ENCODE data around the gene CDC42BPA.
"Not testable (repeated sequence)": the region's sequence is repeated elsewhere in the genome, so short reads cannot be mapped to it uniquely, and the experiment has no call there.

CDC42BPA gene

GRCh38 chr1:227136210-227136820 is 182.0 kb downstream of the CDC42BPA start:
- Histone ChIP-seq H3K4me1 (ENCODE audit: insufficient read depth, low read length) (no peaks in the 10 kb centered on the region), H3K27me3 (ENCODE audit: control insufficient read depth in 1 of 2, insufficient read depth in 2 of 2, low read length in 2 of 2) (no peaks in the 10 kb centered on the region), H3K9ac (ENCODE audit: low read length) (no peak overlapping the region), H3K27ac (ENCODE audit: low read depth, low read length) (no peak overlapping the region), H3K36me3 (ENCODE audit: insufficient read depth, low read length) (peaks cover 12% of the 10 kb centered on the region), H3K4me3 (ENCODE audit: low read depth in 1 of 2, low read length in 2 of 2) (no peak overlapping the region), H3K9me3 (ENCODE audit: low read length) (no peaks in the 10 kb centered on the region)

- H3K4me1 ChIP-seq (ENCODE audit: insufficient read depth, low read length) = no peaks in the 10 kb centered on the region
- no peaks in the 10 kb centered on the region for H3K27me3 ChIP-seq (ENCODE audit: control insufficient read depth in 1 of 2, insufficient read depth in 2 of 2, low read length in 2 of 2)
- no peak overlapping the region for H3K9ac ChIP-seq (ENCODE audit: low read length)
- H3K36me3 ChIP-seq (ENCODE audit: insufficient read depth, low read length) = peaks cover 7% of the 10 kb centered on the region
- no peak overlapping the region for H3K27ac ChIP-seq (ENCODE audit: low read depth, low read length)
- no peak overlapping the region for H3K4me3 ChIP-seq (ENCODE audit: low read depth in 1 of 2, low read length in 2 of 2)
- H3K9me3 ChIP-seq (ENCODE audit: low read length) = no peaks in the 10 kb centered on the region
Observed at GRCh38 chr1:227134686-227135314, 183.5 kb downstream of the CDC42BPA start.

- not testable (repeated sequence) for H3K9ac ChIP-seq (ENCODE audit: low read length); H3K36me3 ChIP-seq (ENCODE audit: insufficient read depth, low read length); H3K27me3 ChIP-seq (ENCODE audit: control insufficient read depth in 1 of 2, insufficient read depth in 2 of 2, low read length in 2 of 2); H3K4me1 ChIP-seq (ENCODE audit: insufficient read depth, low read length); H3K4me3 ChIP-seq (ENCODE audit: low read depth in 1 of 2, low read length in 2 of 2); H3K9me3 ChIP-seq (ENCODE audit: low read length); H3K27ac ChIP-seq (ENCODE audit: low read depth, low read length)
Observed at GRCh38 chr1:227132695-227133094, 185.6 kb downstream of the CDC42BPA start.

GRCh38 chr1:227131193-227131592 is 187.1 kb downstream of the CDC42BPA start:
- H3K27me3 ChIP-seq (ENCODE audit: control insufficient read depth in 1 of 2, insufficient read depth in 2 of 2, low read length in 2 of 2) = no peaks in the 10 kb centered on the region
- H3K9me3 ChIP-seq (ENCODE audit: low read length) = no peaks in the 10 kb centered on the region
- H3K36me3 ChIP-seq (ENCODE audit: insufficient read depth, low read length) = no peaks in the 10 kb centered on the region
- H3K4me3 ChIP-seq (ENCODE audit: low read depth in 1 of 2, low read length in 2 of 2) = no peak overlapping the region
- H3K4me1 ChIP-seq (ENCODE audit: insufficient read depth, low read length) = no peaks in the 10 kb centered on the region
- H3K27ac ChIP-seq (ENCODE audit: low read depth, low read length) = no peak overlapping the region
- no peak overlapping the region for H3K9ac ChIP-seq (ENCODE audit: low read length)

GRCh38 chr1:227127891-227128290 is 190.4 kb downstream of the CDC42BPA start:
- Histone ChIP-seq H3K4me3 (ENCODE audit: low read depth in 1 of 2, low read length in 2 of 2) (no peak overlapping the region), H3K36me3 (ENCODE audit: insufficient read depth, low read length) (no peaks in the 10 kb centered on the region), H3K27me3 (ENCODE audit: control insufficient read depth in 1 of 2, insufficient read depth in 2 of 2, low read length in 2 of 2) (no peaks in the 10 kb centered on the region), H3K4me1 (ENCODE audit: insufficient read depth, low read length) (no peaks in the 10 kb centered on the region), H3K9me3 (ENCODE audit: low read length) (no peaks in the 10 kb centered on the region), H3K27ac (ENCODE audit: low read depth, low read length) (no peak overlapping the region), H3K9ac (ENCODE audit: low read length) (no peak overlapping the region)

GRCh38 chr1:227125929-227126545 is 192.3 kb downstream of the CDC42BPA start:
- Histone ChIP-seq H3K4me3 (ENCODE audit: low read depth in 1 of 2, low read length in 2 of 2) (no peak overlapping the region), H3K9me3 (ENCODE audit: low read length) (no peaks in the 10 kb centered on the region), H3K27ac (ENCODE audit: low read depth, low read length) (no peak overlapping the region), H3K9ac (ENCODE audit: low read length) (no peak overlapping the region), H3K36me3 (ENCODE audit: insufficient read depth, low read length) (no peaks in the 10 kb centered on the region), H3K27me3 (ENCODE audit: control insufficient read depth in 1 of 2, insufficient read depth in 2 of 2, low read length in 2 of 2) (no peaks in the 10 kb centered on the region), H3K4me1 (ENCODE audit: insufficient read depth, low read length) (no peaks in the 10 kb centered on the region)

- no peak overlapping the region for H3K9ac ChIP-seq (ENCODE audit: low read length)
- no peak overlapping the region for H3K27ac ChIP-seq (ENCODE audit: low read depth, low read length)
- H3K27me3 ChIP-seq (ENCODE audit: control insufficient read depth in 1 of 2, insufficient read depth in 2 of 2, low read length in 2 of 2) = no peaks in the 10 kb centered on the region
- no peaks in the 10 kb centered on the region for H3K4me1 ChIP-seq (ENCODE audit: insufficient read depth, low read length)
- H3K36me3 ChIP-seq (ENCODE audit: insufficient read depth, low read length) = no peaks in the 10 kb centered on the region
- H3K4me3 ChIP-seq (ENCODE audit: low read depth in 1 of 2, low read length in 2 of 2) = no peak overlapping the region
- H3K9me3 ChIP-seq (ENCODE audit: low read length) = no peaks in the 10 kb centered on the region
Observed at GRCh38 chr1:227124473-227124872, 193.8 kb downstream of the CDC42BPA start.

- no peak overlapping the region for H3K4me3 ChIP-seq (ENCODE audit: low read depth in 1 of 2, low read length in 2 of 2)
- H3K9ac ChIP-seq (ENCODE audit: low read length) = no peak overlapping the region
- H3K9me3 ChIP-seq (ENCODE audit: low read length) = no peaks in the 10 kb centered on the region
- H3K4me1 ChIP-seq (ENCODE audit: insufficient read depth, low read length) = no peaks in the 10 kb centered on the region
- H3K36me3 ChIP-seq (ENCODE audit: insufficient read depth, low read length) = no peaks in the 10 kb centered on the region
- no peak overlapping the region for H3K27ac ChIP-seq (ENCODE audit: low read depth, low read length)
- H3K27me3 ChIP-seq (ENCODE audit: control insufficient read depth in 1 of 2, insufficient read depth in 2 of 2, low read length in 2 of 2) = no peaks in the 10 kb centered on the region
Observed at GRCh38 chr1:227120826-227121225, 197.5 kb downstream of the CDC42BPA start.

- Histone ChIP-seq H3K36me3 (ENCODE audit: insufficient read depth, low read length) (peaks cover 13% of the 10 kb centered on the region), H3K27me3 (ENCODE audit: control insufficient read depth in 1 of 2, insufficient read depth in 2 of 2, low read length in 2 of 2) (no peaks in the 10 kb centered on the region), H3K4me3 (ENCODE audit: low read depth in 1 of 2, low read length in 2 of 2) (no peak overlapping the region), H3K9ac (ENCODE audit: low read length) (no peak overlapping the region), H3K4me1 (ENCODE audit: insufficient read depth, low read length) (no peaks in the 10 kb centered on the region), H3K9me3 (ENCODE audit: low read length) (no peaks in the 10 kb centered on the region), H3K27ac (ENCODE audit: low read depth, low read length) (no peak overlapping the region)
Observed at GRCh38 chr1:227112538-227112937, 205.8 kb downstream of the CDC42BPA start.

- Histone ChIP-seq H3K27ac (ENCODE audit: low read depth, low read length) (no peak overlapping the region), H3K9ac (ENCODE audit: low read length) (no peak overlapping the region), H3K27me3 (ENCODE audit: control insufficient read depth in 1 of 2, insufficient read depth in 2 of 2, low read length in 2 of 2) (no peaks in the 10 kb centered on the region), H3K4me1 (ENCODE audit: insufficient read depth, low read length) (no peaks in the 10 kb centered on the region), H3K36me3 (ENCODE audit: insufficient read depth, low read length) (peaks cover 13% of the 10 kb centered on the region), H3K4me3 (ENCODE audit: low read depth in 1 of 2, low read length in 2 of 2) (no peak overlapping the region), H3K9me3 (ENCODE audit: low read length) (no peaks in the 10 kb centered on the region)
Observed at GRCh38 chr1:227111782-227112181, 206.5 kb downstream of the CDC42BPA start.

GRCh38 chr1:227105291-227105690 is 213.0 kb downstream of the CDC42BPA start:
- H3K4me1 ChIP-seq (ENCODE audit: insufficient read depth, low read length); H3K9me3 ChIP-seq (ENCODE audit: low read length); H3K9ac ChIP-seq (ENCODE audit: low read length); H3K4me3 ChIP-seq (ENCODE audit: low read depth in 1 of 2, low read length in 2 of 2); H3K36me3 ChIP-seq (ENCODE audit: insufficient read depth, low read length); H3K27me3 ChIP-seq (ENCODE audit: control insufficient read depth in 1 of 2, insufficient read depth in 2 of 2, low read length in 2 of 2); H3K27ac ChIP-seq (ENCODE audit: low read depth, low read length): not testable (repeated sequence)

- no peaks in the 10 kb centered on the region for H3K9me3 ChIP-seq (ENCODE audit: low read length)
- no peak overlapping the region for H3K27ac ChIP-seq (ENCODE audit: low read depth, low read length)
- H3K27me3 ChIP-seq (ENCODE audit: control insufficient read depth in 1 of 2, insufficient read depth in 2 of 2, low read length in 2 of 2) = no peaks in the 10 kb centered on the region
- H3K4me1 ChIP-seq (ENCODE audit: insufficient read depth, low read length) = no peaks in the 10 kb centered on the region
- H3K36me3 ChIP-seq (ENCODE audit: insufficient read depth, low read length) = peaks cover 20% of the 10 kb centered on the region
- no peak overlapping the region for H3K4me3 ChIP-seq (ENCODE audit: low read depth in 1 of 2, low read length in 2 of 2)
- H3K9ac ChIP-seq (ENCODE audit: low read length) = no peak overlapping the region
Observed at GRCh38 chr1:227102056-227102455, 216.2 kb downstream of the CDC42BPA start.
